ENCODE data around the gene KIAA1671. TPM values are rescaled to one million over a fixed set of nuclear protein-coding genes. Genes with fewer than 3 reads are reported as not detected.

The KIAA1671 gene
- total RNA-seq, 4 donors from 2014 or later: 14.2 to 34.2 (median 22.6) TPM

GRCh38 chr22:25142102-25142501 is 189.6 kb downstream of the KIAA1671 start:
- Histone ChIP-seq H3K36me3 (no peaks in the 10 kb centered on the region), H3K27ac (replicated peaks in 1 of 4) (no peak overlapping the region), H3K4me1 (peaks cover 11 to 69% (median 53%) of the 10 kb centered on the region in 4 donors), H3K27me3 (no peaks in the 10 kb centered on the region), H3K4me3 (no peak overlapping the region), H3K9me3 (peaks cover 0 to 8% (median 3%) of the 10 kb centered on the region in 4 donors)
- intact Hi-C loops (cut with DNase I): no loop called here
- no peak for TF ChIP-seq CTCF (IDR thresholded peaks at IDR 0.05)
- TF ChIP-seq POLR2A (IDR thresholded peaks at IDR 0.05; ENCODE audit: low read depth): no peak
- no peak for TF ChIP-seq EP300 (IDR thresholded peaks at IDR 0.05)
- no peak for TF ChIP-seq POLR2AphosphoS5 (IDR thresholded peaks at IDR 0.05)
- 82% methylated on average over 6 of the region's 7 CpGs for WGBS
- DNase-seq (ENCODE audit: extremely low spot score): no peak

GRCh38 chr22:25143156-25144076 is 190.9 kb downstream of the KIAA1671 start:
- Histone ChIP-seq H3K27me3 (no peaks in the 10 kb centered on the region), H3K9me3 (peaks cover 0 to under 1% (median 0%) of the 10 kb centered on the region in 4 donors), H3K36me3 (no peaks in the 10 kb centered on the region), H3K27ac (replicated peaks in 1 of 4) (no peak overlapping the region), H3K4me1 (peaks cover 19 to 71% (median 61%) of the 10 kb centered on the region in 4 donors), H3K4me3 (no peak overlapping the region)
- TF ChIP-seq CTCF (IDR thresholded peaks at IDR 0.05) (no peak), POLR2A (IDR thresholded peaks at IDR 0.05; ENCODE audit: low read depth) (no peak), EP300 (IDR thresholded peaks at IDR 0.05) (no peak), POLR2AphosphoS5 (IDR thresholded peaks at IDR 0.05) (no peak)
- intact Hi-C loops (cut with DNase I): no loop called here
- 90% methylated on average over 5 of the region's 5 CpGs for whole genome bisulfite sequencing
- no peak for DNase-seq (ENCODE audit: extremely low spot score)

GRCh38 chr22:25144522-25144921 is 192.0 kb downstream of the KIAA1671 start:
- intact Hi-C loops (cut with DNase I): no loop called here
- DNase-seq (ENCODE audit: extremely low spot score): no peak
- 100% methylated on average over 2 of the region's 2 CpGs for WGBS
- H3K4me1 ChIP-seq: peaks cover 19 to 71% (median 62%) of the 10 kb centered on the region in 4 donors
- H3K36me3 ChIP-seq: no peaks in the 10 kb centered on the region
- no peaks in the 10 kb centered on the region for H3K9me3 ChIP-seq
- H3K4me3 ChIP-seq: no peak overlapping the region
- no peak for TF ChIP-seq CTCF (IDR thresholded peaks at IDR 0.05)
- TF ChIP-seq EP300 (IDR thresholded peaks at IDR 0.05): no peak
- TF ChIP-seq POLR2AphosphoS5 (IDR thresholded peaks at IDR 0.05): no peak
- TF ChIP-seq POLR2A (IDR thresholded peaks at IDR 0.05; ENCODE audit: low read depth): no peak
- no peak overlapping the region for H3K27ac ChIP-seq (replicated peaks in 1 of 4)
- no peaks in the 10 kb centered on the region for H3K27me3 ChIP-seq

GRCh38 chr22:25146307-25146706 is 193.8 kb downstream of the KIAA1671 start:
- no peaks in the 10 kb centered on the region for H3K9me3 ChIP-seq
- intact Hi-C loops (cut with DNase I): no loop called here
- 50% methylated on average over 1 of the region's 1 CpG for WGBS
- no peak overlapping the region for H3K27ac ChIP-seq (replicated peaks in 1 of 4)
- no peaks in the 10 kb centered on the region for H3K36me3 ChIP-seq
- DNase-seq (ENCODE audit: extremely low spot score): no peak
- no peaks in the 10 kb centered on the region for H3K27me3 ChIP-seq
- H3K4me1 ChIP-seq: peaks cover 19 to 72% (median 54%) of the 10 kb centered on the region in 4 donors
- no peak overlapping the region for H3K4me3 ChIP-seq
- TF ChIP-seq CTCF (IDR thresholded peaks at IDR 0.05) (no peak), POLR2AphosphoS5 (IDR thresholded peaks at IDR 0.05) (no peak), EP300 (IDR thresholded peaks at IDR 0.05) (no peak), POLR2A (IDR thresholded peaks at IDR 0.05; ENCODE audit: low read depth) (no peak)

All from esophagus muscularis mucosa (tissue), 4 donors.